ENCODE data around the gene CEBPE. TPM values are rescaled to one million over a fixed set of nuclear protein-coding genes. Genes with fewer than 3 reads are reported as not detected.
A peak's percentile ranks its signal among the peaks of the same experiment; 100 is the strongest.

The CEBPE gene
- total RNA-seq, 2 donors from 2014 or later = 0.34 to 0.41 TPM

- Mint-ChIP-seq H3K27ac (peak overlapping the region in 1 of 2 donors; percentile 54), H3K36me3 (peaks cover 15% of the 10 kb centered on the region in 2 donors), H3K9me3 (no peaks in the 10 kb centered on the region)
- ATAC-seq = no peak
- no peak for DNase-seq (ENCODE audit: low spot score in 2 of 2)
Measured at GRCh38 chr14:23101213-23101970, 17.7 kb downstream of the CEBPE start.

- peak overlapping the region in 1 of 2 donors; percentile 2 for H3K27ac Mint-ChIP-seq
- DNase-seq (ENCODE audit: low spot score in 2 of 2) (no peak), ATAC-seq (no peak)
- H3K36me3 Mint-ChIP-seq = peaks cover 15 to 16% of the 10 kb centered on the region in 2 donors
- no peaks in the 10 kb centered on the region for H3K9me3 Mint-ChIP-seq
Measured at GRCh38 chr14:23099212-23099861, 19.7 kb downstream of the CEBPE start.

- Mint-ChIP-seq H3K9me3 (no peaks in the 10 kb centered on the region), H3K27ac (no peak overlapping the region), H3K36me3 (peaks cover 16 to 22% of the 10 kb centered on the region in 2 donors)
- ATAC-seq = no peak
- no peak for DNase-seq (ENCODE audit: low spot score in 2 of 2)
Measured at GRCh38 chr14:23097786-23098185, 21.3 kb downstream of the CEBPE start.

GRCh38 chr14:23095196-23096108, 23.6 kb downstream of the CEBPE start, which contains the start of gene C14orf119:
Gene C14orf119, plus strand, starts transcription at chr14:23095505. Its CDS starts 2,154 bp downstream, at chr14:23097659.
- Mint-ChIP-seq H3K36me3 (peaks cover 22 to 34% of the 10 kb centered on the region in 2 donors), H3K9me3 (no peaks in the 10 kb centered on the region), H3K27ac (no peak within 1 kb of the TSS)
- ATAC-seq (peak; percentile 88 to 93), DNase-seq (ENCODE audit: low spot score in 2 of 2) (peak in 1 of 2 donors; percentile 99)

GRCh38 chr14:23094666-23095195, 24.3 kb downstream of the CEBPE start, which contains the start of gene ACIN1:
Gene ACIN1, minus strand, starts transcription at chr14:23095136. Its CDS starts 24 bp downstream, at chr14:23095112.
- H3K27ac Mint-ChIP-seq = no peak within 1 kb of the TSS
- peak; percentile 43 to 56 for ATAC-seq
- H3K9me3 Mint-ChIP-seq = no peaks in the 10 kb centered on the region
- H3K36me3 Mint-ChIP-seq = peaks cover 29 to 38% of the 10 kb centered on the region in 2 donors
- DNase-seq (ENCODE audit: low spot score in 2 of 2) = peak in 1 of 2 donors; percentile 99

- H3K36me3 Mint-ChIP-seq = peaks cover 34 to 44% of the 10 kb centered on the region in 2 donors
- DNase-seq (ENCODE audit: low spot score in 2 of 2) (no peak), ATAC-seq (no peak)
- H3K27ac Mint-ChIP-seq = no peak overlapping the region
- H3K9me3 Mint-ChIP-seq = no peaks in the 10 kb centered on the region
Measured at GRCh38 chr14:23093991-23094665, 24.9 kb downstream of the CEBPE start.

GRCh38 chr14:23093526-23093925, 25.5 kb downstream of the CEBPE start:
- no peak for ATAC-seq
- Mint-ChIP-seq H3K27ac (no peak overlapping the region), H3K36me3 (peaks cover 34 to 45% of the 10 kb centered on the region in 2 donors)

GRCh38 chr14:23093104-23093503, 26.0 kb downstream of the CEBPE start:
- Mint-ChIP-seq H3K27ac (no peak overlapping the region), H3K9me3 (no peaks in the 10 kb centered on the region), H3K36me3 (peaks cover 34 to 45% of the 10 kb centered on the region in 2 donors)
- DNase-seq (ENCODE audit: low spot score in 2 of 2) = no peak
- ATAC-seq = no peak

More at GRCh38 chr14:23093526-23093925, 25.5 kb downstream of the CEBPE start:
- H3K9me3 Mint-ChIP-seq = no peaks in the 10 kb centered on the region
- DNase-seq (ENCODE audit: low spot score in 2 of 2) = no peak

GRCh38 chr14:23091294-23092225, 27.5 kb downstream of the CEBPE start:
- peak overlapping the region in 1 of 2 donors; percentile 39 for H3K27ac Mint-ChIP-seq
- H3K36me3 Mint-ChIP-seq = peaks cover 26 to 44% of the 10 kb centered on the region in 2 donors
- no peak for DNase-seq (ENCODE audit: low spot score in 2 of 2)
- no peak for ATAC-seq
- no peaks in the 10 kb centered on the region for H3K9me3 Mint-ChIP-seq

- no peak for ATAC-seq
- peaks cover 24 to 51% of the 10 kb centered on the region in 2 donors for H3K36me3 Mint-ChIP-seq
- no peak for DNase-seq (ENCODE audit: low spot score in 2 of 2)
- H3K9me3 Mint-ChIP-seq = no peaks in the 10 kb centered on the region
- H3K27ac Mint-ChIP-seq = no peak overlapping the region
Measured at GRCh38 chr14:23090254-23090636, 28.8 kb downstream of the CEBPE start.

- H3K36me3 Mint-ChIP-seq = peaks cover 24 to 51% of the 10 kb centered on the region in 2 donors
- H3K9me3 Mint-ChIP-seq = no peaks in the 10 kb centered on the region
- DNase-seq (ENCODE audit: low spot score in 2 of 2) (no peak), ATAC-seq (no peak)
- peak overlapping the region in 1 of 2 donors; percentile 8 for H3K27ac Mint-ChIP-seq
Measured at GRCh38 chr14:23089498-23090253, 29.4 kb downstream of the CEBPE start.

- H3K36me3 Mint-ChIP-seq = peaks cover 20 to 34% of the 10 kb centered on the region in 2 donors
- H3K27ac Mint-ChIP-seq = peak overlapping the region in 1 of 2 donors; percentile 11
- H3K9me3 Mint-ChIP-seq = no peaks in the 10 kb centered on the region
- DNase-seq (ENCODE audit: low spot score in 2 of 2) = no peak
- no peak for ATAC-seq
Measured at GRCh38 chr14:23086565-23086964, 32.5 kb downstream of the CEBPE start.

- no peak for DNase-seq (ENCODE audit: low spot score in 2 of 2)
- Mint-ChIP-seq H3K27ac (peak overlapping the region; percentile 11 to 75), H3K9me3 (no peaks in the 10 kb centered on the region), H3K36me3 (peaks cover 22 to 36% of the 10 kb centered on the region in 2 donors)
- ATAC-seq = peak; percentile 61 to 78
Measured at GRCh38 chr14:23085458-23085857, 33.6 kb downstream of the CEBPE start.

- ATAC-seq = no peak
- H3K36me3 Mint-ChIP-seq = peaks cover 13 to 18% of the 10 kb centered on the region in 2 donors
- H3K27ac Mint-ChIP-seq = peak overlapping the region; percentile 9 to 81
- H3K9me3 Mint-ChIP-seq = no peaks in the 10 kb centered on the region
- DNase-seq (ENCODE audit: low spot score in 2 of 2) = no peak
Measured at GRCh38 chr14:23080474-23080873, 38.6 kb downstream of the CEBPE start.

Data from activated naive CD4-positive, alpha-beta T cell treated with anti-CD3 and anti-CD28 coated beads, Interleukin-2, amount 50 U/mL, for 72 hours (primary cell).